Nucleus accumbens (tissue), 56 donors: ENCODE results near the gene C4BPA.

Experiments used
- DNase-seq, 56 donors: peaks; one replicate each; lab custom pipeline; 2025; lab: John Stamatoyannopoulos, UW

C4BPA gene

DNA sequence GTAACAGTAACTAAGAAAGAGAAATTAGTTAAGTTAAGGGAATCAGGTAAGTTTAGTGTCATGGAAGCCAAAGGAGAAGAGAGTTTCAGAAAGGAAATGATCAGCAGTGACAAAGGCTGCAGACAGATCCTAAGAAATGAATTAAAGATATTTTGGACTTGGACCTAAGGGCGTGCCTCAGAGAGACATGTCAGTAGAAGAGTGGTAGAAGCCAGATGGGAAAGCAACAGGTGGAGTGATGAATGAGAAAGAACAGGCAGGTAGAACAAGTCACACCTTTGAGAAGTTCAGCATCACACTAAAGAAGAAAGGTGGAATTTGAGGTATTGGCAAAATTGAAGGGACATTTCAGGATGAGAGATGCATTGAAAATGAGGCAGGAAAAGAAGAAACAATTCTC, 1.4 kb upstream of the C4BPA start:
- DNase-seq, result no peak

DNA sequence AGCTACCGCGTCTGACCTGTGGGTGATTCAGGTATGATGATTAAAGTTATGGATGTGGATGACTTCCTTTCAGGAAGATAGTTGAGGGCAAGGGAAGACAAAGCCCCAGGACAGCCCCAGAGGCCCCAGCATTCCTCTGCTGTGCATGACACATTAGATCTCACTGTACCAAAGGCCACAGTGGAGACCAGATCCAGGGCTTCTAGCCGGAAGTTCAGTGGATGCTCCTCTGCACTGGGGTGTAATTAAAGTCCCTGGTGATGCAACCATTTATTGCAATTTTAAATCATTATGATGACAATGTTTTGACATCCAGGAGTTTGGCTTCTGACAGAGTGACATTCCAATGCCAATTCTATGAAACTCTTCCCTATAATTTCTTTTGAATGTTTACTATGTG, 5.0 kb downstream of the C4BPA start:
- no peak for DNase-seq

DNA sequence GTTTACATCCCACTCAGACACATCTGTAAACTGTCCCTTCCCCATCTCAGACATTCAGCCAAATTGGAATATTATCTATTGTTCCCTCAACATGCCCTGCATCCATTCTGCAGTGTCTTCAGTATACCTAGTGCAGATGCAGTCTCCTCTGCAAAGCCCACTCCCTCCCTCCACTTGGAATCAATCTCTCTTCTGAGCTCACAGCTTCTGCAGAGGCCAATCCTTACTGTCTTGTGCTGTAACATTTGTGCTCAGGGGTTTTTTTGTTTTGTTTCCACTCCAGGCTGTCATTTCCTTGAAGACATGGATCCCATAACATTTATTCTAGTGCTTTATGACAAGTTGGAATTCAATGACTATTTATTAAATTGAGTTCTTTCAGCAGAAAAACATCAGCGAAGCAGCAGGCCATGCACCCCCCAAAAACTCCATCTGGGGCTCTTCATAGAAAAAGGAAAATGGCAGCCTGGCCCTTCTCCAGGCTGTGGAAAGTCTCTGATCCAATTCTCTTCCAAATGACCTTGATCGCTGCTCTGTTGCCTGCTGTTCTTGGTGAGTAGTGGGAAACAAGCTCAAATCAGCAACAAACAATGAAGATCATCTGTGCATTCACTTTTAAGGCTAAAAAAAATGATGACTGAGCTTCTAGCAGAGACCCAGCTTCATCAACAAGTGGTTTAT, 8.7 kb downstream of the C4BPA start:
- DNase-seq, result no peak

DNA sequence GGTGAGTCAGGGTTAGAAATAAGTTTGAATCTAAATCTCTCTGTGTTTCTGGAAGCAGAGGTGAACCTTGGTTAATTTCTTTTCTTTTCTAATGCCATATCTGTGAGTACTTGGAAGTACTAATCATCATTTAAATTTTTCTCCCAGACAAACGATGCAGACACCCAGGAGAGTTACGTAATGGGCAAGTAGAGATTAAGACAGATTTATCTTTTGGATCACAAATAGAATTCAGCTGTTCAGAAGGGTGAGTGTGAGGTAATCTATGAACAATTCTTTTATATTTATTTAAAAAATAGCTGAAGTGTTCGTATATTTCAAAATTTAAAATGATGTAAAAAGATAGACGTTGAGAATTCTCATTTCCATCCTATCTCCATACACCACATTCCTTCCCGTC, 11.2 kb downstream of the C4BPA start:
- no peak for DNase-seq

DNA sequence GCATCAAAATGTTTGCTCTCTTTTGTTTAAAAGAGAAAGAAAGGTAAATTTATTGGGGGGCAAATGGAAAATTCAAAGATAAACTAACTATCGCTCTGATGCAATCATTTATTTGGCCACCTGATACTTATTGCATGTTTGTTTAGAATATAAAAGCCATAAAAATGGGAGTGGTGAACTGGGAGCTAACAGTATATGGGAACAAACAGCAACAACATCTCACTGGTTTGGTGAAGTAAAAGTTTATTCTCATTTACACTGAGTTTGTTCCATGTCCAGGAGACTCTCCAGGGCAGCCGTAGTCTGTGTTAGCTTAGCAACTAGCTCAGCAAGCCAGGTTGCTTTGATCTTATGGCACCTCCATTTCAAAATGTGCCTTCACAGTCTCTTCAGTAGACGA, 20.4 kb downstream of the C4BPA start:
- no peak for DNase-seq

DNA sequence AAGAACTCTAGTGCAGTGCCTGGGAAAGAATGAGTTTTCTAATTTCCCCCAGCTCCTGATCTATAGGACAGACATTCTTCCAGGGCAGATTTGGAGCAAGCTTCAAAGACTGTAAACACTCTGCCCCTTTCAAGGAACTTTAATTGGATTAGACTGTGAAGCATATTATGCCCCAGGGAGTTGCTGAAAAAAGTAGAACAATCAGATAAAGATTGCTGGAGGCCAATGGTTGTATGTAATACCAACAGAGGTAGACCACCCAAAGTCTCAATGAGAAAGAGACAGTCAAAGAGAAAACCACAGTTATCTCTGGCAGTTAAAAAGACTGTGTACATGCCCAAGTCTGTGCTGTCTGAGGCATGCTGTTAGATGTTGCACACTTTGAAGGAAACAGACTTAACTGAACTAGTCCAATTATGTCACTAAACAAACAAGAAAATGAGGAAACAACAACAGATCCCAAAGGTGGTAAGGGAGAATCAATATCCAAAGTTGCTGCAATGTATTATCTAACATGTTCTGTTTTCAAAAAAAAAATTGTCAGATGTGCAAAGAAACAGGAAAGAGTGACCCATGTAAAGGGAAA, 24.4 kb downstream of the C4BPA start:
- no peak for DNase-seq

DNA sequence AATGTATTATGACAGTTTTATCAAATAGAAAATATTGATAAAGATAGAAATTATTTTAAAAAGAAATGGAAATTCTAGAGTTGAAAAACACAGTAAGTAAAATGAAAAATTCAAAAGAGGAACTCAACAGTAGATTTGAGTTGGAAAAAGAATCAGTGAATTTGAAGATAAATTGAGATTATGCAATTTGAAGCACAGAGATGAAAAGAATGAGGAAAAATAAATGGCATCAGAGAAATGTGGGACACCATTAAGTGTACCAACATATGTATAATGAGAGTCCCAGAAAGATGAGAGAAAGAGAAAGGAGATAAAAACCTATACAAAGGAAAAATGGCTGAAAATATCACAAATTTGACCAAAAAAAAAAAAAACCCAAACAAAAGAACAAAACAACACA, 25.0 kb downstream of the C4BPA start:
- DNase-seq, result no peak

DNA sequence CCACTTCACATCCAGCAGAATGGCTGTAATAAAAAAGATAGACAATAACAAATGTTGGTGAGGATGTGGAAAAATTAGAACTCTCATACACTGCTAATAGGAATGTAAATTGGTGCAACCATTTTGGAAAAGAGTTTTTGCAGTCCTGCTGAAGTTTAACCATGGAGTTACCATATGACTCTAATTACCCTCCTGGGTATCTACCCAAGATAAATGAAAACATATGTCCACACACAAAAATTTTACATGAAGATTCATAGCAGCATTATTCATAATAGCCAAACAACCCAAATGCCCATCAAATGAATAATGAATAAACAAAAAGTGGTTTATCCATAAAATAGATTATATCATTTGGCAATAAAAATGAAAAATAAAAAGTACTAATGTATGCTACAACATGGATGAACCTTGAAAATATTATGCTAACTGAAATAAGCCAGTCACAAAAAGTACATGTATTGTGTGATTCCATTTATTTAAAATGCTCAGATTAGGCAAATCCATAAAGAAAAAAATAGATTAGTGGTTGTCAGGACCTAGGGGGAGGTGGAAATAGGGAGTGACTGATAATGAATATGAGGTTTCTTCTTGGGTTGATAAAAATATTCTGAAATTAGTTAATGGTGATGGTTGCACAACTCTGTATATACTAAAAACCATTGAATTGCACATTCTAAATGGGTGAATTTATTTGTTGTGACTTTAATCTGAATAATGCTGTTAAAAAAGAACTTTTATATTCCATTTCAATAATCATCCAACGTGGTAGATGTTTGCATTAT, 26.4 kb downstream of the C4BPA start:
- DNase-seq, result no peak

DNA sequence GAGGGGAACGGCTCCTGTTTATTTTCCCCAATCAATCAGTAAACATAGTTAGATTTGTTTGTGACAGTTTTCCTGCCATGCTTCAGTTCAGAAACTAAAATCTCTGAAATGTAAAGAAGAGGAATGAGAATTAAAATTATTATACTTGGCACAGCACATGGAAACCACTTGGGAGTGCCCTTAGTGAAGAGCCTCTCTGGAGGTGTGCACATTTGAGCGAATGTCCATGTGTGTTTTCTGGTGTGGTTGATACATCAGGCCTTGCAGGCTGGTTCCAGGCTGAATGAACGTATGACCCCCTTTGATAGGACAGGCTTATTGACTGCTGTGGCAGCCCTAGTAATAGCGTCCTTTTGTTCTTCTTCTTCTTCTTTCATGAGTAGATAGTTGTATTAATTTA, 27.1 kb downstream of the C4BPA start:
- DNase-seq, result no peak

DNA sequence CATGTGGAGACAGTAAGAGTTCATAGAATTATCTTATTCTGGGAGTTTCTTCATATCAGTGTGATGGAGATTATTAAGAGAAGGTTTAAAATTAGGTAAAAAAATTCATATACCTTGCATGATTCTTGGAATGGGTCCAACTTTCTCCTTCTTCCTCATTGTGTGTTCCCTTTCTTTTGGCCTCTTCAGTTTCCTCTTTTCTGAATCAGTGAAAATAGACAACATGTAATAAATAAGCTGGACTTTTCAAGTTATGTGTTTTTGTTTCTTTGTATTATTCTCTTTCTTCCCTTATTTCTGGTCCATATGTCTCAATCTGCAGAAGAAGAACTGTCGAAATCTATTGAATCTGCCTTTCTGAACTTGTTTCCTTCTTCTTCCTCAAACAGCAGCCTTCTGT, 30.5 kb downstream of the C4BPA start:
- no peak for DNase-seq

DNA sequence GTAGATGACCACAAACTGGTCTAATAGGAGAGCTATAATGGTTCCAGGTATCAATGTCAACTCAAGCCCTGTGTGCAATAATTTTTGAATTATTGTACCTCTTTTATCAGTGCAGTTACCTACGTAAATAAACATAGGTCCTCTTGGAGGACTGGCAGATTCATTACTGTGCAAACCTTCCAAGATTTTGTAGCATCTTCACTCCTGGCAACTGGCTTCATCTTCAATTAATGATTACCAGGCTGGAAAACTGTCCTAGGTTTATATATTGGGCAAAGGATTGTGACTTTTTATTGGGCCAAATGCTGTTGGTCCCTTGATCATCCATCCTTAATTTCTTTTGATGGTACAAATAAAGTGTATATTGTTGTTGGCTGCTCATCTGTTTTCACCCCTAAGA, 35.6 kb downstream of the C4BPA start:
- no peak for DNase-seq

DNA sequence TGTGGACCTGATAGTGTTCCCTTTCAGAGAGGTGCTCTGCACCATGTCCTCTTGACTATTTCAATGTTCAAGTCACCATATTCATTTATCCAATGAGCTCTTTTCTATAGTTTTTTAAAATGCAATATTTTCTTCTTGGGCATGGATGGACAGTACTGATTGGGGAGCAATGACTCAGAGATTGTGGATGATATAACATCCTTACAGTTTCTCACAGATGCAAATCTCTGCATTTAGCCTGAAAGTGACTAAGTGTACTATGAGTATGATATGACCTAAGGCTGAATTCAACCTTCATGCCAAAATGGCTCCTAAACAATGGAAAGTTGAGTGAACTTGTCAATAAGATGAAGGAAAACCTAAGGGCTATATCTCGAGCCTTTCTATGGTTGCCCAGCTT, 36.5 kb downstream of the C4BPA start:
- DNase-seq, result no peak

DNA sequence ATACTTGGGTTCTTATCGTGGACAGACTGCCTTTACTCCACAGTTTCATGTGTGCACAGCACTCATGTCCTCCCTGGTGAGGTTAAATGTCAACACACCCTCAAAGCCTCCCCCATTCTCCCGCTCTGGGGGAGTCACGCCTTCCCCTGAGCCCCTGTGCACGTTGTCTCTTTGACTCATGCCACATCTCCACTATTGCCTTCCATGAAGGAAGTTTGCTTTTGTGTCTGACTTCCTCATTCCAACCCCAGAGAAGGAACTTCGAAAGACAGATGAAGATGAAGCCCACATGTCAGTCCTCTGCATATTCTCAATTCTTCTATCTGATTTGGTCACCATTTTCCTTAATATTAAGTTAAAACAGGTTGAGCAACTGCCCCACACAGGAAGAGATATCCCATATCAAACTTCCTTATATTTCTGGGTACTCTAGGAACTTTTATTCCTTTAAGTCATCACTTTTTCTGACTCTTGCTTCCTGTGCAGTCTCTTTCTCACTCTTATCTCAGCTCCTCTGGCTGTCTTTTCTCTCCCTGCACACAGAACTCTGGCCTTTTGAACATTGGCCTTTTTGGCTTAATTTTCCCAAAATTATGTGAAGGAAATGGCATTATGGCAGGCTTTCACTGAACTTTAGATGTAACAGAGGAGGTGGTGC, 41.5 kb downstream of the C4BPA start:
- DNase-seq, result no peak

DNA sequence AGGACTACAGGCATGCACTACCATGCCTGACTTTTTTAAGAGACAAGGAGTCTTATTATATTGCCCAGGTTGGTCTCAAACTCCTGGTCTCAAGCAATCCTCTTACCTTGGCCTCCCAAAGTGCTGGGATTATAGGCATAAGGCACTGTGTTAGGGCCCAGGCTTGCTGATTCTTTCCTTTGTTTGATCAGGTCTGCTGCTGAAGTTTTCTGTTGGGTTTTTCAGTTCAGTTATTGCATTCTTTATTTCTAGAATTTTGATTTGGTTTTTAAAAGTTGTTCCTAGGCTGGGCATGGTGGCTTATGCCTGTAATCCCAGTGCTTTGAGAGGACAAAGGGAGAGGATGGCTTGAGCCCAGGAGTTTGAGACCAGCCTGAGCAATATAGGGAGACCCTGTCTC, 47.9 kb downstream of the C4BPA start:
- DNase-seq, result no peak

DNA sequence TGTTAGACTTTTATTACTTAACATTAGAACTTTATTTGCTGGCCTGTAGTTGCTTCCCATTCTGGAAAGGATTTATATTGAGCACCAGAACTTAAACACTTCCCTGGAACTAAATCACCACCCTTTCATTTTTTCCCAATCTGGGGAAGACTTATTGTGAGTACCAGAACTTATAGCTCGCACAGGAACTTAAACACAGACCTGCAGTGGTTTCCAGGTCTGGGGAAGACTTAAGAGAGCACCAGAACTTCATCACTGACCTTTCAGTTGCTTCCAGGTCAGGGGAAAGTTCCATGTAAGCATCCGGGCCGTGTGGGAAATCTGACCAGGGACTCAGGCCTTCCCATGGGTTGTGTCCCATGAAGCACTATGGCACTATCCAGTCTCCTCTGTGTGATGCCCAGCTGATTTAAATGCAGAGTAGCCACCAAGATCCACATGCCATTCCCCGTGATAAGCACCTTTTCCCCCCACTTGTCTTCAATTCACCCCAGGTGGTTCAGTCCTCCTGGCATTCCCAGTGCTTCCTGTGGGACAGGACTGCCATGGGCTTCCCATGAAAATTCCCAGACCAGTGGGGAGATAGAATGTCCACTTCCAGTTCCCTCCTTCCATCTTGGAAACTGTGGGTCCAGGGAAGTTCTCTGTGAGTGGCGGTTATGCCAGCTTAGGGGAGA, 48.9 kb downstream of the C4BPA start:
- DNase-seq, result no peak

DNA sequence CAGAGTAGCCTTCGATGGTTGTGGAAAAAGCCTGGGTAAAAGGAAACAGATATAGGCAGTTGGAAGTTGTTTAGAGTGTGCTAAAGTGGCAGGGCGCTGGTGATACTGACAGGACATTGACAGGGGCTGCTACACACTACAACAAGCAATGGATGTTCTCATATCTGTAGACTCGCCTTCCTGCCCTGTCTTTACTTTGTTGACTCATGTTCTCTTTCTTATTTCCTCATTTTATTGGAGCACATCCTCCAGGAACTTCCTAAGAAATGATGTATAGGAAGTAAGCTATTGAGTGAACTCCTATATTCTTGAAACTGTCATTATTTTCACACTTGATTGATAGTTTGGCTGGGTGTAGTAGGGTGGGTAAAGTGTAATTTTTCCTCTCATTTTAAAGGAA, 51.0 kb downstream of the C4BPA start:
- DNase-seq, result no peak

DNA sequence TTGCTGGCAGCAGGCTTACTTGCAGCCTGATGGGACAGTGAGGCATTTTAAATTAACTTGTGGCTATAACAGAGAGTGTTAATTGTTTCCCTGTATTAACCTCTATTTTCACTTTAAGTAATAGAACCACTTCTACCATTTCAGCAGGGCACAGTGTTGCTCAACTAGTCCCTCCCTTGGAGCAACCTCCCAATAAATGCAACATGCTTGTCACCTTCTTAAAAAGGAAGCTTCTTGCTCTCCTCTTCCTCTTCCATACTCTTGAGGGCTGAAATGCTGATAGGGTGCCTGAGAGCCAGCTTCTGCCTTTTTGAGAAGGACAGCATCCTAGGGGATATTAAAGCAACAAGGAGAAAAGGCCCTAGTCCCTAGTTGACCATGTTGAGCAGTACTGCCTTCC, 52.1 kb downstream of the C4BPA start:
- no peak for DNase-seq

DNA sequence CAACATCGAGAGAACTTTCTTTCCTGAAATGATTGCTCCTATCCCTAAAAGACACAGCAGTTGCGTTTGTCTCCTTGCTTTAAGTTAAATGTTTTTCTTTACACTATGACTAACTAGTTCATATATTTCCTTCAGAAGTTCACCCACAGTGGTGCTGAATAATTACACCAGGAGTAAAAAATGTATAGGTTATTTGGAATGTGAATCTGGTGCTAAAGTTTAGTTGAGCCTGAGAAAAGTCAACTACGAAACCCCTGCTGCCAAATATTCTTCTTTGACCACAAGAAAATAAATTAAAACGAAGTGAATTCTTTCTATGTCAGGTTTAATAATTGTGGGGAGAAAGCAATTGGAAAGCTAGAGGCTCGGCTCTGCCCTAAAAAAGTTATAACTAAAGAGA, 52.8 kb downstream of the C4BPA start:
- DNase-seq, result no peak

DNA sequence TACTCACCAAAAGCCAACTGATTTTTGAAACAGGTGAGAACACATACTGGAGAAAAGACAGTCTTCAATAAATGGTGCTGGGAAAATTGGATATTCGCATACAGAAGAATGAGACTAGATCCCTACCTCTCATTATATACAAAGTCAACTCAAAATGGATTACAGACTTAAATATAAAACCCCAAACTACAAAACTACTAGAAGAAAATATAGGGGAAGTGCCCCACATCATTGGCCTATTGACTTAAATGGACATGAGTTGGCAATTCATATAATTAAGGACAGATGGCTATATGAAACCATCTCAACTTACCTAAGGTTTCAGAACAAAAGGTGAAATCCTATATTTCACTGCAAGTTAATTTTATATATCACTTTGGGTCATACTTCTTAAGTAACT, 60.1 kb downstream of the C4BPA start:
- DNase-seq, result no peak

DNA sequence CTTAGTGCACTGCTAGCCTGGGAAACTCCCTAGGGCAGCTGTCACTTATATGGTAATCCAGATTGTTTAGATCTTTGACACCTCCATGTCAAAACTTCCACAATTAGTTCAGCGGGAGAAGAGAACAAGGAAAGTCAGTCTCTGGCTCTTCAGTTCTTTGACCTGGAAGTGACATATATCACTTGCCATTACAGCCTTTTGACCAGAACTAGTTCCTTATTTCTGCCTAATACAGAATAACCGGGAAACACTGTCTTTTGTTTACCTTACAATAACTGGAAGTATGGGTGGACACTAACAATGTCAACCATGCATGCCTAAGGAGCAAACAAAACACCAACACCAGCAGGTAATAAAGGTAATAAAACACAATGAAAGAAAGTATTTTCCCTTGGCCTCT, 68.3 kb downstream of the C4BPA start:
- DNase-seq, result no peak

DNA sequence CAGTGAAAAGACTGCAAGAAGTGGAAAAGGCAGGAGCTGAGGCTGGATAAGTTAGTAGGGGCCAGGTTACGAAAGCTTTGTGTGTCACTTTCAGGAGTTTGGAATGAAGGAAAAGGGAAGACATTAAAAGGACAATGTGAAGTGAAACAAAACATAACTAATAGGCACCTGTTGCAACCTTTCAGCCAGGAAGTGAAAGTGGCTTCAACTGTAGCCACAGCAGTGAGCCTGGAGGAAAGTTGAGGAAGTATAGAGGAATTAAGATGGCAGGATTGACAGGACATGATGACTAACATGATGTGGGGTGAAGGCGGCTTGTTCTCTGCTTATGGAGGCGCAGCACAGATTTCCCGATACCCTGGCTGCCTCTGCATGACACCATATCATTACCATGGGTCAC, 68.9 kb downstream of the C4BPA start:
- no peak for DNase-seq
